MM.1S (cell line): ENCODE measurements around the gene NMRK2.

ENCODE experiments used
- DNase-seq: peaks from one replicate; pipeline ENCODE4 v3.0.0-alpha.2; 2015
- H2AFZ ChIP-seq: fragments of 300-600 bp; sonication (generic); 2 replicates; pipeline ENCODE4 v1.6.0; 2016; ENCODE audit warnings: antibody characterized with exemption, low read length
- H3F3A ChIP-seq: fragments of 300-600 bp; sonication (generic); 2 replicates; pipeline ENCODE4 v1.6.1; 2016; ENCODE audit warnings: mild to moderate bottlenecking, antibody characterized with exemption, low read length, moderate library complexity, mixed read lengths; ENCODE audit not compliant: insufficient read depth
- H3K27ac ChIP-seq: fragments of 300-600 bp; sonication (generic); 2 replicates; pipeline ENCODE4 v1.5.1; 2016; ENCODE audit warnings: mild to moderate bottlenecking, low read length
- H3K27me3 ChIP-seq: fragments of 300-600 bp; sonication (generic); replicated peaks from 2 replicates; pipeline ENCODE4 v1.6.0; 2016; ENCODE audit warnings: low read length; ENCODE audit not compliant: insufficient read depth
- H3K36me3 ChIP-seq: fragments of 300-600 bp; sonication (generic); replicated peaks from 2 replicates; pipeline ENCODE4 v1.6.1; 2016; ENCODE audit warnings: mild to moderate bottlenecking, low read length, mixed read lengths; ENCODE audit not compliant: insufficient read depth
- H3K4me1 ChIP-seq: fragments of 300-600 bp; sonication (generic); 2 replicates; pipeline ENCODE4 v1.6.1; 2016; ENCODE audit warnings: low read length, mixed read lengths
- H3K4me2 ChIP-seq: fragments of 300-600 bp; sonication (generic); 2 replicates; pipeline ENCODE4 v1.6.0; 2016; ENCODE audit warnings: low read depth, low read length
- H3K4me3 ChIP-seq: fragments of 300-600 bp; sonication (generic); 2 replicates; pipeline ENCODE4 v1.5.1; 2016; ENCODE audit warnings: low read length, mixed read lengths
- H3K79me2 ChIP-seq: fragments of 300-600 bp; sonication (generic); 2 replicates; pipeline ENCODE4 v1.6.1; 2016; ENCODE audit warnings: mixed run types, low read length, mixed read lengths
- H3K9ac ChIP-seq: fragments of 300-600 bp; sonication (generic); 2 replicates; pipeline ENCODE4 v1.6.1; 2016; ENCODE audit warnings: low read length, mixed read lengths
- H3K9me2 ChIP-seq: fragments of 300-600 bp; sonication (generic); replicated peaks from 2 replicates; pipeline ENCODE4 v1.6.1; 2016; ENCODE audit warnings: mild to moderate bottlenecking, low read length, mixed read lengths; ENCODE audit not compliant: insufficient read depth
- H3K9me3 ChIP-seq: fragments of 300-600 bp; sonication (generic); replicated peaks from 2 replicates; pipeline ENCODE4 v1.6.1; 2016; ENCODE audit warnings: mild to moderate bottlenecking, low read length, mixed read lengths; ENCODE audit not compliant: insufficient read depth
- H4K20me1 ChIP-seq: fragments of 300-600 bp; sonication (generic); 2 replicates; pipeline ENCODE4 v1.6.1; 2016; ENCODE audit warnings: mild to moderate bottlenecking, low read length, moderate library complexity, mixed read lengths; ENCODE audit not compliant: insufficient read depth
- EZH2 ChIP-seq: fragments of 300-600 bp; sonication (generic); optimal IDR thresholded peaks from 2 replicates; pipeline ENCODE3; 2017; ENCODE audit warnings: low read depth, mild to moderate bottlenecking, antibody characterized with exemption, low read length, mixed read lengths
- EZH2phosphoT487 ChIP-seq: fragments of 300-600 bp; sonication (generic); IDR thresholded peaks from 2 replicates; pipeline ENCODE4 v1.6.1; 2018; ENCODE audit warnings: antibody characterized with exemption, low read length
- TF ChIP-seq, protein P1 (sequence below): fragments of 300-600 bp; sonication (generic); IDR thresholded peaks from 2 replicates; pipeline ENCODE4 v1.5.1; 2016; ENCODE audit warnings: antibody characterized with exemption, low read length, mixed read lengths

Gene NMRK2

DNA sequence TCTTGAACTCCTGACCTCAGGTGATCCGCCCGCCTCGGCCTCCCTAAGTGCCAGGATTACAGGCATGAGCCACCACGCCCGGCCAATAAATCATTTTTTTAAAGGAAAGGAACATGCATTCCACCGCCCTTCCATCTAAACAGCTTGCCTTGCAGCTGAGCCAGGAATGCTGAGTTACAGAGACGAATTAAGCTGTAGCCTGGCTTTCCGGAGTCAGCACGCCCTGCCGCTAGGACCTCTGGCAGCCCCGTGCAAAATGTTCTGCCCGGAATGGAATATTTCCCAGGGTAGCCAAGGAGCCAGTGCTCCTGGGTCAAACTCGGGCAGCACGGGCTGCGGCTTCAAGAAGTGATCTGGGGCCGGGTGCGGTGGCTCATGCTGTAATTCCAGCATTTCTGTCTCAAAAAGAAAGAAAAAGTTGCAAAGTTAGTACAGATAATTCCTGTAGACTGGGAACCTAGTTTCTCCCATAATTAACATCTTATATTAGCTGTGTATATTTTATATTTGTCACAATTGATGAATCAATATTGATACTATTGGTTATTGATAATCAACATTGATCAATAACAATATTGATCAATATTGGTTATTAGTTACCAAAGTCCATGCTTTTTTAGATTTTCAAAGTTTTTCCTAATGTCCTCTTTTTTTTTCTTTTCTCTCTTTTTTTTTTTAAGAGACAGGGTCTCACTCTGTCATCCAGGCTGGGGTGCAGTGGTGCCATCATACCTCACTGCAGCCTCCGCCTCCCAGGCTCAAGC is 33.2 kb upstream of the NMRK2 start:
- Histone ChIP-seq H3F3A (no peaks in the 10 kb centered on the region), H4K20me1 (no peaks in the 10 kb centered on the region), H3K79me2 (no peaks in the 10 kb centered on the region), H3K4me1 (no peaks in the 10 kb centered on the region), H3K9me2 (no peaks in the 10 kb centered on the region), H3K36me3 (no peaks in the 10 kb centered on the region), H3K4me2 (no peak overlapping the region), H3K4me3 (no peak overlapping the region), H2AFZ (no peak overlapping the region), H3K9ac (no peak overlapping the region), H3K27me3 (peaks cover 88% of the 10 kb centered on the region), H3K9me3 (no peaks in the 10 kb centered on the region), H3K27ac (no peak overlapping the region)
- DNase-seq = no peak
- TF ChIP-seq EZH2phosphoT487 = no peak

DNA sequence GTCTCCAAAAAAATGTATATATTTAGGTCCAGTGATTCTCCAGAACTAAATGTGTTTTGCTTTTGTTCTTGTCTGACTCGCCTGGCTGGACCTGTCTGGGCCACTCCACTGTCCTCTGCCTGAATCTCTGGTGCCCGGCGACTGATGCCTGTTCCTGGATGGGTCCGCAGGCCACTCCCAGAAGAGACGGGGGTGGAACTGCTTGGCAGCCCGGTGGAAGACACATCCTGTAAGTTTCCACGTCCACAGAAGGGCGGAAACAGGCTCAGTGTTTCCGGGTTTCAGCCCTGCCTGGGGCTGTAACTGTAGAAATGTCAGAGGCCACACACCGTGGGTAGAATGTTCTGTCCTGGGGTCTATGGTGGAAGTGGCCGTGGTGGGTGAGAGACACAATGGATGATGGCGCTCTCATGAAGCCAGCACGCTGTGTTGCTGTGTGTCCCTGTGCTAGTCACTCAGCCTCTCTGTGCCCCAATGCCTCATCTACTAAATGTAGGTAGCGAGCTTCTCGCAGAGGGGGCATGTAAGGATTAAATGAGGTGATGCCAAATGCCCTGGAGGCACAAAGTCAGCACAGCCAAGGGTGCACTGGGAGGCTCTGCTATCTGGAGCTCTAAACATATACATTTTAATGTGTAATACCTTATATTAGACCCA is 30.4 kb upstream of the NMRK2 start:
- Histone ChIP-seq H3K9ac (no peak overlapping the region), H2AFZ (no peak overlapping the region), H3K4me1 (peaks cover 6% of the 10 kb centered on the region; the same call in 1 of the 2 replicates), H3K27me3 (peaks cover 91% of the 10 kb centered on the region), H3F3A (no peaks in the 10 kb centered on the region), H3K36me3 (no peaks in the 10 kb centered on the region), H3K4me3 (no peak overlapping the region), H3K9me2 (no peaks in the 10 kb centered on the region), H3K4me2 (no peak overlapping the region), H4K20me1 (no peaks in the 10 kb centered on the region), H3K9me3 (no peaks in the 10 kb centered on the region), H3K79me2 (no peaks in the 10 kb centered on the region), H3K27ac (no peak overlapping the region)
- no peak for DNase-seq
- TF ChIP-seq EZH2phosphoT487 (no peak), EZH2 (no peak)
- TF ChIP-seq, protein P1, sequence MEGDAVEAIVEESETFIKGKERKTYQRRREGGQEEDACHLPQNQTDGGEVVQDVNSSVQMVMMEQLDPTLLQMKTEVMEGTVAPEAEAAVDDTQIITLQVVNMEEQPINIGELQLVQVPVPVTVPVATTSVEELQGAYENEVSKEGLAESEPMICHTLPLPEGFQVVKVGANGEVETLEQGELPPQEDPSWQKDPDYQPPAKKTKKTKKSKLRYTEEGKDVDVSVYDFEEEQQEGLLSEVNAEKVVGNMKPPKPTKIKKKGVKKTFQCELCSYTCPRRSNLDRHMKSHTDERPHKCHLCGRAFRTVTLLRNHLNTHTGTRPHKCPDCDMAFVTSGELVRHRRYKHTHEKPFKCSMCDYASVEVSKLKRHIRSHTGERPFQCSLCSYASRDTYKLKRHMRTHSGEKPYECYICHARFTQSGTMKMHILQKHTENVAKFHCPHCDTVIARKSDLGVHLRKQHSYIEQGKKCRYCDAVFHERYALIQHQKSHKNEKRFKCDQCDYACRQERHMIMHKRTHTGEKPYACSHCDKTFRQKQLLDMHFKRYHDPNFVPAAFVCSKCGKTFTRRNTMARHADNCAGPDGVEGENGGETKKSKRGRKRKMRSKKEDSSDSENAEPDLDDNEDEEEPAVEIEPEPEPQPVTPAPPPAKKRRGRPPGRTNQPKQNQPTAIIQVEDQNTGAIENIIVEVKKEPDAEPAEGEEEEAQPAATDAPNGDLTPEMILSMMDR = no peak

DNA sequence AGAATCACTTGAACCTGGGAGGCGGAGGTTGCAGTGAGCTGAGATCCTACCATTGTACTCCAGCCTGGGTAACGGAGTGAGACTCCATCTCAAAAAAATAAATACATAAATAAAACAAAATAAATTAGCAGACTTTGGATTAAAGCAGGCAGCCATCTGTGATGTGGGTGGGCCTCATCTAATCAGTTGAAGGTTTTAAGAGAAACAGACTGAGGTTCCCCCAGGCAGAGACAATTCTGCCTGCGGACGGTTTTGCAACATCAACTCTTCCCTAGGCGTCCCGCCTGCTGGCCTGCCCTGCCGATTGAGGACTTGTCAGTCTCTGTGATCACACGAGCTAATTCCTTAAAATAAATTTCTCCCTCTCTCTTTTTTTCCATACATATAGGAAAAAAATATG is 28.6 kb upstream of the NMRK2 start:
- TF ChIP-seq EZH2 (no peak), EZH2phosphoT487 (no peak)
- TF ChIP-seq, protein P1 = no peak
- Histone ChIP-seq H3K36me3 (no peaks in the 10 kb centered on the region), H3K9me2 (no peaks in the 10 kb centered on the region), H3K27me3 (peaks cover 94% of the 10 kb centered on the region), H3K27ac (no peak overlapping the region), H3K9me3 (no peaks in the 10 kb centered on the region), H3K4me2 (no peak overlapping the region), H3K9ac (no peak overlapping the region), H3K4me3 (no peak overlapping the region), H3K4me1 (peaks cover 6% of the 10 kb centered on the region; the same call in 1 of the 2 replicates), H2AFZ (no peak overlapping the region), H3F3A (no peaks in the 10 kb centered on the region), H4K20me1 (no peaks in the 10 kb centered on the region), H3K79me2 (no peaks in the 10 kb centered on the region)
- no peak for DNase-seq
